ENCODE results near the gene MS4A5. TPM values are rescaled to one million over a fixed set of nuclear protein-coding genes. Genes with fewer than 3 reads are reported as not detected.
"Not testable (repeated sequence)": the region's sequence is repeated elsewhere in the genome, so short reads cannot be mapped to it uniquely, and the experiment has no call there.

The MS4A5 gene
- total RNA-seq, 1 experiment from 2014 or later: not detected

DNA sequence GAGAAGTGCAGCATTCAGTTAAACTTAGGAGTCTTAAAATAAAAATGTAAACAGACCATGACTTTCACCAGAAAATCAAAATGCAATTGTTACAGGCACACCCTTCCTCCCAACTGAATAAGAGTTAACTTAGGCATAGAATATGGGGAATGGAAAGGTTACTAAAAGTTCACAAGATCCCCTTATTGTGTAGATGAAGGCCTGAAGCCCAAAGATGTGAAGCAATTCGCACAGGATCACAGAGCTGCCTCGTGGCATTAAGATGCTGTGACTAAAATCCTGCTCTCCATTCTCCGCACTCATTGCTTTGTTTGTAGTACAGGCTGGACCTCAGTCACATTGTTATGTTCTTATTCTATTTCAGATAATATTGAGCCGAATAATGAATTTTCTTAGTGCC lies 4.0 kb downstream of the MS4A5 start:
- intact Hi-C loops (cut with micrococcal nuclease; ENCODE audit: unreplicated experiment): no loop called here
- no peaks in the 10 kb centered on the region for H4K20me1 ChIP-seq (ENCODE audit: insufficient read depth)
- POLR2A ChIA-PET (ENCODE audit: unreplicated experiment): no interaction called here
- BruUV-seq (replicated peaks): no TSS peak
- no peaks in the 10 kb centered on the region for H3K36me3 ChIP-seq (ENCODE audit: low read depth)
- no peaks in the 10 kb centered on the region for H3K4me1 ChIP-seq (replicated peaks; ENCODE audit: insufficient read depth)
- no peaks in the 10 kb centered on the region for H3K9me3 ChIP-seq (ENCODE audit: insufficient read depth, low read depth)
- H3K27me3 ChIP-seq (ENCODE audit: insufficient read depth, low read depth): peaks cover 35% of the 10 kb centered on the region; the same call in 1 of the 2 replicates
- H2AFZ ChIP-seq: no peak overlapping the region
- no peak overlapping the region for H3K27ac ChIP-seq
- no peaks in the 10 kb centered on the region for H3K9me2 ChIP-seq (ENCODE audit: insufficient read depth)
- H3K4me2 ChIP-seq: no peak overlapping the region
- H3K79me2 ChIP-seq (ENCODE audit: low read depth): no peaks in the 10 kb centered on the region
- H3K4me3 ChIP-seq: no peak overlapping the region
- DNase-seq: no peak
- TF ChIP-seq, protein P1, sequence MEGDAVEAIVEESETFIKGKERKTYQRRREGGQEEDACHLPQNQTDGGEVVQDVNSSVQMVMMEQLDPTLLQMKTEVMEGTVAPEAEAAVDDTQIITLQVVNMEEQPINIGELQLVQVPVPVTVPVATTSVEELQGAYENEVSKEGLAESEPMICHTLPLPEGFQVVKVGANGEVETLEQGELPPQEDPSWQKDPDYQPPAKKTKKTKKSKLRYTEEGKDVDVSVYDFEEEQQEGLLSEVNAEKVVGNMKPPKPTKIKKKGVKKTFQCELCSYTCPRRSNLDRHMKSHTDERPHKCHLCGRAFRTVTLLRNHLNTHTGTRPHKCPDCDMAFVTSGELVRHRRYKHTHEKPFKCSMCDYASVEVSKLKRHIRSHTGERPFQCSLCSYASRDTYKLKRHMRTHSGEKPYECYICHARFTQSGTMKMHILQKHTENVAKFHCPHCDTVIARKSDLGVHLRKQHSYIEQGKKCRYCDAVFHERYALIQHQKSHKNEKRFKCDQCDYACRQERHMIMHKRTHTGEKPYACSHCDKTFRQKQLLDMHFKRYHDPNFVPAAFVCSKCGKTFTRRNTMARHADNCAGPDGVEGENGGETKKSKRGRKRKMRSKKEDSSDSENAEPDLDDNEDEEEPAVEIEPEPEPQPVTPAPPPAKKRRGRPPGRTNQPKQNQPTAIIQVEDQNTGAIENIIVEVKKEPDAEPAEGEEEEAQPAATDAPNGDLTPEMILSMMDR (conservative IDR thresholded peaks at IDR 0.05): no peak
- TF ChIP-seq EZH2 (IDR thresholded peaks at IDR 0.05; ENCODE audit: low read depth): no peak
- H3F3A ChIP-seq (ENCODE audit: insufficient read depth, low read depth): no peaks in the 10 kb centered on the region
- CTCF ChIA-PET: no interaction called here

DNA sequence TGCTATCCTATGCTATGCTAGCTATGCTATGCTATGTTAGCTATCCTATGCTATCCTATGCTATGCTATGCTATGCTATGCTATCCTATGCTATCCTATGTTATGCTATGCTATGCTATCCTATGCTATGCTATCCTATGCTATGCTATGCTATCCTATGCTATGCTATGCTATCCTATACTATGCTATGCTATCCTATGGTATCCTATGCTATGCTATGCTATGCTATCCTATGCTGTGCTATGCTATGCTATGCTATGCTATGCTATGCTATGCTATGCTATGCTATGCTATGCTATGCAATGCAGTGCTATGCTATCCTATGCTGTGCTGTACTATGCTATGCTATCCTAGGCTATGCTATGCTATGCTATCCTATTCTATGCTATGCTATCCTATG lies 17.7 kb downstream of the MS4A5 start:
- BruUV-seq (replicated peaks): no TSS peak
- Histone ChIP-seq H2AFZ (no peak overlapping the region), H3K27me3 (ENCODE audit: insufficient read depth, low read depth) (no peaks in the 10 kb centered on the region), H3K4me2 (no peak overlapping the region), H3K79me2 (ENCODE audit: low read depth) (no peaks in the 10 kb centered on the region), H3K4me3 (no peak overlapping the region), H3K9me3 (ENCODE audit: insufficient read depth, low read depth) (no peaks in the 10 kb centered on the region), H3K9me2 (ENCODE audit: insufficient read depth) (no peaks in the 10 kb centered on the region), H3K36me3 (ENCODE audit: low read depth) (no peaks in the 10 kb centered on the region), H4K20me1 (ENCODE audit: insufficient read depth) (0 out of 2 replicates have a peak, but pooled peaks cover 3% of the 10 kb centered on the region), H3K27ac (no peak overlapping the region), H3F3A (ENCODE audit: insufficient read depth, low read depth) (no peaks in the 10 kb centered on the region), H3K4me1 (replicated peaks; ENCODE audit: insufficient read depth) (no peaks in the 10 kb centered on the region)
- POLR2A ChIA-PET (ENCODE audit: unreplicated experiment): no interaction called here
- no peak for TF ChIP-seq EZH2 (IDR thresholded peaks at IDR 0.05; ENCODE audit: low read depth)
- TF ChIP-seq, protein P1 (conservative IDR thresholded peaks at IDR 0.05): no peak
- DNase-seq: no peak
- intact Hi-C loops (cut with micrococcal nuclease; ENCODE audit: unreplicated experiment): no loop called here
- CTCF ChIA-PET: no interaction called here

DNA sequence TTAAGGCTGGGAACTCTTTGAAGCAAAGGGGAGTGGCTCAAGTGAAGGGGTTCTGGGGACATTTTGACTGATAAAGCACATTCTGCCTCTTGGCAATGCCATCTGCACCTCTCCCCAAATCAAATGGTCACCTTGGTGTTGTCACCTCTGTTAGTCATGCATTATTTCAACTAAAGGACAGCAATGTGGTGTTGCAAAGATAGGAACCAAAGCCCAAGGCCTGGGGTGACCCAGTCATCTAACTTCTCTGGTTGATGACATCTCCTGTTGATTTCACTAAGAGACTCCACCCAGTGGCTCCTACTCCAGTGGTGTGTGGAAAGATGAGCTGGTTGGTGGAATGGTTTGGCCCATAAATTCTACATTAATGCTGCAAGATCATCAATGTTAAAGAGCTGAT lies 18.5 kb downstream of the MS4A5 start:
- ChIA-PET CTCF (no interaction called here), POLR2A (ENCODE audit: unreplicated experiment) (no interaction called here)
- Histone ChIP-seq H3K4me3 (no peak overlapping the region), H4K20me1 (ENCODE audit: insufficient read depth) (0 out of 2 replicates have a peak, but pooled peaks cover 3% of the 10 kb centered on the region), H3K4me1 (replicated peaks; ENCODE audit: insufficient read depth) (no peaks in the 10 kb centered on the region), H3K36me3 (ENCODE audit: low read depth) (no peaks in the 10 kb centered on the region), H3K27me3 (ENCODE audit: insufficient read depth, low read depth) (no peaks in the 10 kb centered on the region), H3K9me2 (ENCODE audit: insufficient read depth) (no peaks in the 10 kb centered on the region), H3K9me3 (ENCODE audit: insufficient read depth, low read depth) (no peaks in the 10 kb centered on the region), H3F3A (ENCODE audit: insufficient read depth, low read depth) (no peaks in the 10 kb centered on the region), H3K4me2 (no peak overlapping the region), H3K79me2 (ENCODE audit: low read depth) (no peaks in the 10 kb centered on the region), H3K27ac (no peak overlapping the region), H2AFZ (no peak overlapping the region)
- intact Hi-C loops (cut with micrococcal nuclease; ENCODE audit: unreplicated experiment): no loop called here
- TF ChIP-seq, protein P1 (conservative IDR thresholded peaks at IDR 0.05): no peak
- no peak for TF ChIP-seq EZH2 (IDR thresholded peaks at IDR 0.05; ENCODE audit: low read depth)
- BruUV-seq (replicated peaks): no TSS peak
- no peak for DNase-seq

DNA sequence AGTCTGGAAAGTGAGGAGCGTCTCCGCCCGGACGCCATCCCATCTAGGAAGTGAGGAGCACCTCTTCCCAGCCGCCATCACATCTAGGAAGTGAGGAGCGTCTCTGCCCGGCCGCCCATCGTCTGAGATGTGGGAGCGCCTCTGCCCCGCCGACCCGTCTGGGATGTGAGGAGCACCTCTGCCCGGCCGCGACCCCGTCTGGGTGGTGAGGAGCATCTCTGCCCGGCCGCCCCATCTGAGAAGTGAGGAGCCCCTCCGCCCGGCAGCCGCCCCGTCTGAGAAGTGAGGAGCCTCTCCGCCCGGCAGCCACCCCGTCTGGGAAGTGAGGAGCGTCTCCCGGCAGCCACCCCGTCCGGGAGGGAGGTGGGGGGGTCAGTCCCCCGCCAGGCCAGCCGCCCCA lies 21.8 kb downstream of the MS4A5 start:
- intact Hi-C loops (cut with micrococcal nuclease; ENCODE audit: unreplicated experiment); H3K79me2 ChIP-seq (ENCODE audit: low read depth); H3K4me1 ChIP-seq (replicated peaks; ENCODE audit: insufficient read depth); H3F3A ChIP-seq (ENCODE audit: insufficient read depth, low read depth); H3K9me3 ChIP-seq (ENCODE audit: insufficient read depth, low read depth); H4K20me1 ChIP-seq (ENCODE audit: insufficient read depth); H3K4me3 ChIP-seq; H3K4me2 ChIP-seq; CTCF ChIA-PET; H3K9me2 ChIP-seq (ENCODE audit: insufficient read depth); H3K36me3 ChIP-seq (ENCODE audit: low read depth); POLR2A ChIA-PET (ENCODE audit: unreplicated experiment); BruUV-seq (replicated peaks); H2AFZ ChIP-seq; DNase-seq; H3K27ac ChIP-seq; H3K27me3 ChIP-seq (ENCODE audit: insufficient read depth, low read depth): not testable (repeated sequence)
